GM21737 (cell line): Measurements from ENCODE around the gene TTC24.

ENCODE experiments used
- ATAC-seq: cut with Tn5 transposase; IDR thresholded peaks from one replicate; pipeline ENCODE4 v1.9.1; 2021; ENCODE audit warnings: mild to moderate bottlenecking, moderate library complexity; ENCODE audit not compliant: unreplicated experiment

TTC24 gene

GRCh38 chr1:156553860-156554485 lies 25.6 kb upstream of the TTC24 start:
- ATAC-seq = no peak

GRCh38 chr1:156554971-156555370 lies 24.6 kb upstream of the TTC24 start:
- no peak for ATAC-seq

GRCh38 chr1:156555715-156556114 lies 23.8 kb upstream of the TTC24 start:
- ATAC-seq = no peak

- no peak for ATAC-seq
Observed at GRCh38 chr1:156556354-156556753, 23.2 kb upstream of the TTC24 start.

- no peak for ATAC-seq
Observed at GRCh38 chr1:156559086-156559796, 20.3 kb upstream of the TTC24 start.

GRCh38 chr1:156559797-156560385 lies 19.6 kb upstream of the TTC24 start:
- ATAC-seq = no peak

GRCh38 chr1:156560585-156561163 lies 18.8 kb upstream of the TTC24 start:
- ATAC-seq = no peak

GRCh38 chr1:156565519-156565918 lies 14.0 kb upstream of the TTC24 start:
- ATAC-seq = no peak

GRCh38 chr1:156566436-156566835 lies 13.1 kb upstream of the TTC24 start:
- no peak for ATAC-seq

GRCh38 chr1:156571261-156571852 lies 8.2 kb upstream of the TTC24 start:
- ATAC-seq = no peak

GRCh38 chr1:156571919-156572662 lies 7.4 kb upstream of the TTC24 start, which contains the start of gene IQGAP3:
IQGAP3 (minus strand) TSS chr1:156572565; CDS start chr1:156572529, 36 bp downstream.
- peak; percentile 73 for ATAC-seq

GRCh38 chr1:156572663-156573018 lies 6.9 kb upstream of the TTC24 start:
- no peak for ATAC-seq

- ATAC-seq = no peak
Observed at GRCh38 chr1:156574039-156574633, 5.4 kb upstream of the TTC24 start.

- ATAC-seq = no peak
Observed at GRCh38 chr1:156577550-156577949, 2.0 kb upstream of the TTC24 start.

- ATAC-seq = no peak
Observed at GRCh38 chr1:156578055-156578454, 1.5 kb upstream of the TTC24 start.

- ATAC-seq = no peak
Observed at GRCh38 chr1:156581661-156582387, 2.3 kb downstream of the TTC24 start.

- no peak for ATAC-seq
Observed at GRCh38 chr1:156582388-156583017, 3.0 kb downstream of the TTC24 start.

- ATAC-seq = no peak
Observed at GRCh38 chr1:156583821-156584622, 4.5 kb downstream of the TTC24 start.
